T-helper 17 cell (primary cell): ENCODE measurements around the gene RHBDF1. TPM values are rescaled to one million over a fixed set of nuclear protein-coding genes. Genes with fewer than 3 reads are reported as not detected.

Experiments used
- ATAC-seq: fragments of 150-1000 bp; cut with Tn5 transposase; 2 replicates; pipeline ENCODE4 v1.10.0; 2021; ENCODE audit warnings: mild to moderate bottlenecking, moderate library complexity
- DNase-seq, 3 donors: peaks; one replicate each; pipeline versions ENCODE4 v3.0.0 to v3.0.0-alpha.2; 2020 to 2021
- H3K9me3 ChIP-seq: one replicate; pipeline ENCODE4 v1.7.0; 2013; ENCODE audit warnings: low read length, mild to moderate bottlenecking; ENCODE audit not compliant: control insufficient read depth, poor library complexity, severe bottlenecking
- H3K27ac Mint-ChIP-seq: one replicate; pipeline ENCODE4 v1.8.0; 2022; ENCODE audit warnings: mild to moderate bottlenecking, moderate library complexity, mixed read lengths
- H3K27me3 Mint-ChIP-seq: one replicate; pipeline ENCODE4 v1.8.0; 2022; ENCODE audit warnings: mixed read lengths
- H3K36me3 Mint-ChIP-seq: one replicate; pipeline ENCODE4 v1.8.0; 2022; ENCODE audit warnings: low read depth, mixed read lengths
- H3K4me1 Mint-ChIP-seq: one replicate; pipeline ENCODE4 v1.8.0; 2022; ENCODE audit warnings: mild to moderate bottlenecking, mixed read lengths
- H3K4me3 Mint-ChIP-seq: one replicate; pipeline ENCODE4 v1.8.0; 2022; ENCODE audit warnings: mild to moderate bottlenecking, moderate library complexity, mixed read lengths
- total RNA-seq, 4 donors: library from RNA in 2 of 4; stranded (reverse) in 2 of 4; gene quantifications; one replicate each; pipeline ENCODE4 v1.2.3 and lab custom pipeline; 2022 to 2026

RHBDF1 gene
- total RNA-seq, 2 donors from 2014 or later, result 0.75 TPM; not detected in 1

DNA sequence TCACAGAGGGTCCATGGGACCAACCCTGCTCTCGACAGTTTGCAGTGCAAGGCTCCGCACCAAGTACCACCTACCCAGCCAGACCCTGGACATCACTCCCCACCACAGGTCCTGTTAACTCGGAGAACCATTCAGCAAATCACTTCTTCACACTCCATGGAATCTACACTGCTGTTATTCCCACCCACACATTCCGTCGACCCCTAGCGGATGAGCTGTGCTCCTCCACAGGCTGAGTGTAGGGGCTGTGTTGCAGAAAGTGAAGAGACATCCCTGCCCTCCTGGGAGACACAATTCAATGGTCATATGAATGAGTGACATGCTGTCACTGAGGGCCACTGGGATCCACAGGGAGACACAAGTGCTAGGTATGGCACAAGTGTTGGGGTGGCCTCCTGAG lies 33.1 kb upstream of the RHBDF1 start:
- ATAC-seq (no peak), DNase-seq (no peak)
- H3K9me3 ChIP-seq, result no peaks in the 10 kb centered on the region
- H3K4me1 Mint-ChIP-seq, result peaks cover 6% of the 10 kb centered on the region
- H3K4me3 Mint-ChIP-seq, result no peak overlapping the region
- no peak overlapping the region for H3K27ac Mint-ChIP-seq
- H3K27me3 Mint-ChIP-seq, result no peaks in the 10 kb centered on the region
- H3K36me3 Mint-ChIP-seq, result no peaks in the 10 kb centered on the region

DNA sequence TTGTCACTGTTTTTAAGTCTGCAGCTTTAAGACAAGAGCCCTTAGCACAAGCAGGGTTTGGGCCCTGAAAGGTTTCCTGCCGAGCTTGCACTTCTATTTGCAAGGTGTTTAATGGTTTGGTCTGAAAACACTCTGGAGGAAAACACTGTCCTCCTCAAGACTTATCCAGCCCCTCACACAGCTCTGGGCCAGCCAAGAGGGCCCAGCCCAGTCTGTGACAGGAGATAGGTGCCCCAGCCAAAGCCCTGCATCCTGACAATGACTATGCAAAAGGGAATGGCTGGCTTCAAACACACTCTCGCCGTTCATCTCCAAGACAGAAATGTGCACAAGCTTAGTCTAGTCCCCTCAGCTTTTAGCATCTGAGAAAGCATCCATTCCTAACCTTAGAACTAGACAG lies 32.5 kb upstream of the RHBDF1 start:
- ATAC-seq (no peak), DNase-seq (no peak)
- H3K9me3 ChIP-seq, result no peaks in the 10 kb centered on the region
- no peak overlapping the region for H3K4me3 Mint-ChIP-seq
- no peak overlapping the region for H3K27ac Mint-ChIP-seq
- H3K27me3 Mint-ChIP-seq, result no peaks in the 10 kb centered on the region
- H3K4me1 Mint-ChIP-seq, result peaks cover 6% of the 10 kb centered on the region
- H3K36me3 Mint-ChIP-seq, result no peaks in the 10 kb centered on the region

DNA sequence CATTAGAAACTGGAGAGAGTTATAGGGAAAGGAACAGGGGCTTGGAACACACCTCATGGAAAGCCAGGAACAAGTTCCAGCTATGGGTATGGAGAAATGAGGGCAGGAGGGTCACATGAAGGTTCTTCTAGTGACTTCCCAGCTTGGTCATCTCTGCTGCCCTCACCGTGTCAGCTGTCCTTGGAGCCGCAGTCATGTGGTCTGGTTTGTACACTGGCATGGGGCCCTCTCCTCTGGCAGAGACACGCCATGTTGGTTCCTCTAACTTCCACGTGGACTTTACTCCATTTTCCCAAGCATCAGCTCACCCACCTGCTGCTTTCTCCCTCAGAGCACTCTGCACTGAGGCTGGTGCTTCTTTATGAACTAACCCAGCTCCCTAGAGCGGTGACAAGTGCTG lies 31.9 kb upstream of the RHBDF1 start:
- no peak overlapping the region for H3K27ac Mint-ChIP-seq
- no peak for ATAC-seq

GRCh38 chr16:102060-102855 lies 29.8 kb upstream of the RHBDF1 start:
- DNase-seq, result no peak
- Mint-ChIP-seq H3K27ac (no peak overlapping the region), H3K36me3 (no peaks in the 10 kb centered on the region), H3K27me3 (no peaks in the 10 kb centered on the region), H3K4me1 (peaks cover 9% of the 10 kb centered on the region), H3K4me3 (no peak overlapping the region)
- H3K9me3 ChIP-seq, result no peaks in the 10 kb centered on the region
- ATAC-seq, result no peak

More for the DNA sequence above, 31.9 kb upstream of the RHBDF1 start:
- H3K4me3 Mint-ChIP-seq, result no peak overlapping the region
- H3K36me3 Mint-ChIP-seq, result no peaks in the 10 kb centered on the region
- no peaks in the 10 kb centered on the region for H3K9me3 ChIP-seq
- no peaks in the 10 kb centered on the region for H3K27me3 Mint-ChIP-seq
- no peak for DNase-seq
- peaks cover 6% of the 10 kb centered on the region for H3K4me1 Mint-ChIP-seq

- H3K4me1 Mint-ChIP-seq, result peaks cover 9% of the 10 kb centered on the region
- no peak for DNase-seq
- H3K9me3 ChIP-seq, result no peaks in the 10 kb centered on the region
- no peak for ATAC-seq
- no peaks in the 10 kb centered on the region for H3K36me3 Mint-ChIP-seq
- H3K27ac Mint-ChIP-seq, result no peak overlapping the region
- no peaks in the 10 kb centered on the region for H3K27me3 Mint-ChIP-seq
- no peak overlapping the region for H3K4me3 Mint-ChIP-seq
Measured at GRCh38 chr16:101586-101985, 29.2 kb upstream of the RHBDF1 start.

DNA sequence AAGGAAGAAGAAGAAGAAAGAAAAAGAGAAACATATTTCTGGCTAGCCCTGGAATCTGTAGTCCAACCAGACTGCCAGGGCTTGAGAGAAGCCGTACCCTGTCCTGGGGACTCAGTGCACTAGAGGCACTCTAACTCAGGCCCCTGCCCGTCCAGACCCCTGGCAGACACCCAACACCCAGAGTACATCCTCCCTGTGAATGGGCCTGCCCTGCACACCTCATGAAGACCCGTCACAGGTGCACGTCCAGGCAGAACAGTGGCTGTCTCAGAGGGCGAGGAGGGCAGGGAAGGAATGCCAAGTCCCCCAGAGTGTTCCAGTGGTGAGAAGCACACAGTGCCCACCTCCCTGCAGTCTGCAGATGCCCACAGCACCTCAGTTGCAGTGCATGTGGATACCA lies 28.6 kb upstream of the RHBDF1 start:
- ATAC-seq, result no peak
- H3K9me3 ChIP-seq, result no peaks in the 10 kb centered on the region
- H3K27ac Mint-ChIP-seq, result no peak overlapping the region
- H3K27me3 Mint-ChIP-seq, result no peaks in the 10 kb centered on the region
- H3K4me1 Mint-ChIP-seq, result peaks cover 9% of the 10 kb centered on the region
- DNase-seq, result no peak
- H3K36me3 Mint-ChIP-seq, result no peaks in the 10 kb centered on the region
- no peak overlapping the region for H3K4me3 Mint-ChIP-seq

GRCh38 chr16:97822-98221 lies 25.4 kb upstream of the RHBDF1 start:
- Mint-ChIP-seq H3K36me3 (no peaks in the 10 kb centered on the region), H3K27me3 (no peaks in the 10 kb centered on the region), H3K4me1 (peaks cover 9% of the 10 kb centered on the region), H3K4me3 (no peak overlapping the region), H3K27ac (no peak overlapping the region)
- DNase-seq, result no peak
- no peak for ATAC-seq
- H3K9me3 ChIP-seq, result no peaks in the 10 kb centered on the region

GRCh38 chr16:96935-97381 lies 24.5 kb upstream of the RHBDF1 start:
- Mint-ChIP-seq H3K36me3 (no peaks in the 10 kb centered on the region), H3K27me3 (no peaks in the 10 kb centered on the region), H3K27ac (no peak overlapping the region), H3K4me3 (no peak overlapping the region), H3K4me1 (peaks cover 9% of the 10 kb centered on the region)
- peak; percentile 100 for ATAC-seq
- no peaks in the 10 kb centered on the region for H3K9me3 ChIP-seq
- DNase-seq, result peak; percentile 85 to 90 (median 86)

DNA sequence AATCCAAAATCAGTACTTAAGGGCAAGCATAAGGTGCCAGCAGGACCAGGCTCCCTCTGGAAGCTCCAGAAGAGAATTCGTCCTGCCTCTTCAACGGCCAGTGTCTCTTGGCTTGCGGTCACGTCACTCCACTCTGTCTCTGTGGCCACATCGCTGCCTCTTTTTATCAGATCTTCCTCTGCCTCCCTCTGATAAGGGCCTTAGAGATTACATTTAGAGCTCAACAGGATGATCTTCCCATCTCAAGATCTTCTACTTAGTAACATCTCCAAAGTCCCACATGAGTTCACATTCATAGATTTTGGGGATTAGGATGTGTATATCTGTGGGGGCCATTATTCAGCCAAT lies 22.5 kb upstream of the RHBDF1 start:
- ATAC-seq (no peak), DNase-seq (no peak)
- Mint-ChIP-seq H3K4me1 (peaks cover 6% of the 10 kb centered on the region), H3K27me3 (no peaks in the 10 kb centered on the region), H3K4me3 (no peak overlapping the region), H3K27ac (no peak overlapping the region), H3K36me3 (no peaks in the 10 kb centered on the region)
- no peaks in the 10 kb centered on the region for H3K9me3 ChIP-seq

DNA sequence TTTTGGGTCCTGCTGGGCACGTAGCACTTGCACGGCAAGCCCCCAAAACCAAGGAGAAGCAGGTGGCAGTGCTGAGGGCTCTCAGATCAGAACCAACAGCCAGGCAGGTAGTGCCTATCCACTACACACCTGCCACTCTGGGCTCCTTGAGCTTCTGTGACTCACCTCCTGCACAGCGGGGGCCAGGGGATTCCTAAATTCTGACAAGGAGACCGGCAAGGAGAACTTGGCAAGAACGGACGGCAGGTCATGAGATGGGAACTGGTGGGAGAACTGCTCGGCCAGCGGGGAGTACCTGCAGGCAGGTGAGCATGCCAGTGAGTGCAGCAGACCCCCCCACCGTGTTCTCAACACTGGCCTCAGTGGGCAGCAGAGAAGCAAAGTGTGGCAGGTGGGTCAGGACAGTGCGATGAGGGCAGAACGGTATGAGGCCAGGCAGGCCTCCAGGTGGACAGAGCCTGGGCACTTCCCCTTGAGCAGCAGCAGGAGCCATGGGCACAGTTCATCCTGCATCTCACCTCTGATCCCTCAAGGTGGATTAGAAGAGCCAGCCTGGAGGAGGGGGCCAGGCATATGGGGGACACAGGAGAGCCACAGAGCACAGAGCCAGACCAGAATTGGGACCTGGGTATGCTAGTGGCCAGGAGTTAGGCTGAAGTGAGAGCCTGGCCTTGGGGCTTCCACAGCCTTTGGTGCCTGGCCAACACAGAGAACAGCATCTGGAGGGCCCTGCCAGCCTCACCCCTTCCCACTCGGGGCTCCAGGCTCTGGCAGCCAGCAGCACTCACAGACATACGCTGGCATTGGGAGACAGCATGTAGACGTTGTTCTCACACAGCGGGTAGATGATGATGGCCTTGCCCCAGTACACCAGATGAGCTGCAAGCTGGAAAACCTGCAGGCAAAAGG lies 20.3 kb upstream of the RHBDF1 start:
- DNase-seq (no peak), ATAC-seq (no peak)
- H3K4me3 Mint-ChIP-seq, result no peak overlapping the region
- no peaks in the 10 kb centered on the region for H3K27me3 Mint-ChIP-seq
- H3K27ac Mint-ChIP-seq, result no peak overlapping the region
- no peaks in the 10 kb centered on the region for H3K9me3 ChIP-seq
- H3K4me1 Mint-ChIP-seq, result peaks cover 5% of the 10 kb centered on the region
- no peaks in the 10 kb centered on the region for H3K36me3 Mint-ChIP-seq

GRCh38 chr16:91484-91883 lies 19.1 kb upstream of the RHBDF1 start:
- Mint-ChIP-seq H3K27me3 (no peaks in the 10 kb centered on the region), H3K4me3 (no peak overlapping the region), H3K4me1 (no peaks in the 10 kb centered on the region), H3K27ac (no peak overlapping the region), H3K36me3 (no peaks in the 10 kb centered on the region)
- no peaks in the 10 kb centered on the region for H3K9me3 ChIP-seq
- DNase-seq, result no peak
- no peak for ATAC-seq

GRCh38 chr16:89391-90302 lies 17.2 kb upstream of the RHBDF1 start:
- no peak overlapping the region for H3K27ac Mint-ChIP-seq
- no peaks in the 10 kb centered on the region for H3K27me3 Mint-ChIP-seq
- peaks cover 2% of the 10 kb centered on the region for H3K36me3 Mint-ChIP-seq
- no peaks in the 10 kb centered on the region for H3K9me3 ChIP-seq
- ATAC-seq (no peak), DNase-seq (no peak)
- no peaks in the 10 kb centered on the region for H3K4me1 Mint-ChIP-seq
- no peak overlapping the region for H3K4me3 Mint-ChIP-seq

DNA sequence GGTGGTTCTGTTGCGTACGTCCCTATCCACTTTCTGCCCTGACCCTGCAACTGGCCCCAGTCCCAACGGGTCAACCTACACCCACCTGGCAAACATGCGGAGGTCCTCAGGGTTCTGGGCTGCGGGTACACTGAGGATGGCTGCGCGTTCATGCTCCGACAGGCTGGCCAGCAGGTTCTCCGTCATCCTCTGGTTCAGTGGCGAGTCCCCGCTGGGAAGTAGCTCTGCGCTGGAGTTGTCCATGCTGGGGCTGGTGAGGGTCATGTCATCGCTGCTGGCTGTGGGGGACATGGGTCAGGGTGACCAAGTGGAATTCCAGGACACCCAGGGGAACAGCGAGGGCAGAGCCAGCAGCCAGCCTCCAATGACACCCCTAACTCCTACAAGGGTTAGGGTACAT lies 16.2 kb upstream of the RHBDF1 start:
- Mint-ChIP-seq H3K27me3 (no peaks in the 10 kb centered on the region), H3K36me3 (peaks cover 5% of the 10 kb centered on the region)

More for the DNA sequence above, 16.2 kb upstream of the RHBDF1 start:
- H3K9me3 ChIP-seq, result no peaks in the 10 kb centered on the region
- DNase-seq (no peak), ATAC-seq (no peak)
- no peak overlapping the region for H3K4me3 Mint-ChIP-seq
- no peak overlapping the region for H3K27ac Mint-ChIP-seq
- peaks cover 4% of the 10 kb centered on the region for H3K4me1 Mint-ChIP-seq
